Measurements from ENCODE around the gene SLC17A4.

Gene SLC17A4

GRCh38 chr6:25816252-25816651, 61.7 kb downstream of the SLC17A4 start:
- DNase-seq (ENCODE audit: low read depth): no peak

DNA sequence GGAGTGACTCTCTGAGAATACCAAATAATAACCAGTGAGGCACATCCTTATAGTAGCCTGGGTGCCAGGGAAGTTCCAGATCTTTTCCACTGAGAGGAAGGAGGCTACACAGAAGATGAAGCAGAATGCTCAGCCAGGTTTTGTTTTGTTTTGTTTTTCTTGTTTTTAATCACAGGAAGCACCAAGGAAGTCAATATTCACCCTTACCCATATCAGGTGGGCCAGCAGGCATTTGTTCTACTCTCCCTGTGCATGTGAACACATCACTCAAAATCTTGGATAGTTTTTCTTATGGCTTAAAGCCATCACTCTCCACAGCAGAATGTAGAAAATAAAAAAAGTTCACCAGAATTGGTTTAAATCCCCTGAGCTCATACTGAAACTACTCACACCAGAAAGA, 66.8 kb downstream of the SLC17A4 start:
- no peak for DNase-seq (ENCODE audit: low read depth)

DNA sequence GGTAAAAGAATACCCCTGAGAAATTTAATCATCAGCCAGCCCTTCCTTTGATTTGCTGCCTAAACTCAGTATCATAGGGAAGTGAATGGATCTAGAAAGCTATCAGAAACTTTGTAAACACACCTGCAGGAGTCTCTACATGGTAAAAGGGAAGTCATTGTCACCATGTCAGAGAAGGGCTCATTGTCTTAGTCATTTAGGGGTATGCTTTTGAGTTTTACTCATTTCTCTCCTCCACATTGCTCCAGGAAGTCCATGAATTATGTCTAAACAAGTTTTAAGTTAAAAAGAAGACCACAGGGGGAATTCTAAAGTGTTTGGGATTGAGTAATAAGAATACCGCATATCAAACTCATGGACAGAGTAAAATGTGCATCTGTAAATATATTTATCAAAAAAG, 74.8 kb downstream of the SLC17A4 start:
- no peak for DNase-seq (ENCODE audit: low read depth)

DNA sequence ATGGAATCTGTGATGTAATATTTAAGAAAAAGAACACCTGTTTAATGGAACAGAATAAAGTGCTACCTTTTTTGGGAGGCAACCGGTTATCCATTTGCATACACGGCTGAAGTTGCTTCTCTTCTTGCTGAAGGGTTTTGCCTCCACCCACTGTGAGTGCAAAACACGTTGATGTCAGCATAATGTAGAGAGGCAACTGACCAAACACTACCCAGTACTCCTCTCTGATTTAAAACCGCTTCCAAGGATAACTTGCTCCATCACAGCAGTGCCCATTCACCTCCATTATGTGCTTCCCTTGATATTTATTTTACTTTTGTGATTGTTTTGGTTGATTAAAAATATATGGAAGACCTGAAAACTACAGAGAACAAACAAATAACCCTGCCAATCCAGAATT, 75.9 kb downstream of the SLC17A4 start:
- no peak for DNase-seq (ENCODE audit: low read depth)

All from T-helper 22 cell (primary cell).